Neutrophil (primary cell): ENCODE data around the gene MED9.

Source experiments
- H3K27ac ChIP-seq: fragments of 200-600 bp; sonication (generic); 2 replicates; pipeline ENCODE4 v1.5.1; 2016; ENCODE audit warnings: mild to moderate bottlenecking, moderate library complexity
- H3K27me3 ChIP-seq: fragments of 200-600 bp; sonication (generic); 2 replicates; pipeline ENCODE4 v1.6.0; 2016; ENCODE audit warnings: mild to moderate bottlenecking
- H3K36me3 ChIP-seq: fragments of 200-600 bp; sonication (generic); 2 replicates; pipeline ENCODE4 v1.5.1; 2017
- H3K4me1 ChIP-seq, 2 experiments: fragments of 200-600 bp in 1 of 2; sonication (generic) in 1 of 2; 1 replicate in 1 of 2; 2 replicates in 1 of 2; pipeline versions ENCODE4 v1.5.1 to v1.6.1; 2013 to 2016; ENCODE audit warnings: low read depth in 1 of 2, low read length in 1 of 2, mild to moderate bottlenecking in 1 of 2, moderate library complexity in 1 of 2; ENCODE audit not compliant: control insufficient read depth in 1 of 2, insufficient read depth in 1 of 2
- H3K4me3 ChIP-seq, 2 experiments: fragments of 200-600 bp in 1 of 2; sonication (generic) in 1 of 2; 1 replicate in 1 of 2; 2 replicates in 1 of 2; pipeline ENCODE4 v1.5.1; 2013 to 2016; ENCODE audit warnings: low read depth in 1 of 2, low read length in 1 of 2, mild to moderate bottlenecking in 1 of 2, moderate library complexity in 1 of 2
- H3K9me3 ChIP-seq: fragments of 200-600 bp; sonication (generic); 2 replicates; pipeline ENCODE4 v1.5.1; 2016
- TF ChIP-seq, protein P1 (sequence below): fragments of 200-600 bp; sonication (generic); IDR thresholded peaks from 2 replicates; pipeline ENCODE4 v1.5.1; 2016; ENCODE audit warnings: antibody characterized with exemption

Gene MED9

DNA sequence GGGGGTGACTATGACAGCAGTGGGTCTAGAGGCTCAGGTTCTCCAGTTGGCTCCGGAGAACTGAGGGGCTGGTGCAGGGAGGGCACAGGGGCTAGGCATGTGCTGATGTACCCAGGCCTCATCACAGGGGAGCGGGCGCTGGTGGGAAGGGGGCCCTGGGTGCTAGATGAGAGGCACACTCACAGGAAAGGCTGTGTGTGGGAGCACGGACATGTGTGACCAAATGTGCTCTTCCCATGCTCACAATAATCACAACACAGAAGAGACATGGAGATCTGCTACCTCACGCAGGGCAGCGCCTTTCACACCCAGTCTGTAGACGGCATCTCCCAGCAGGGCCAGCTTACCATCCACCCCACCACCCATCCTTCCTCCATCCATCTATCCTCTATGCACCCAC, 36.8 kb downstream of the MED9 start:
- Histone ChIP-seq H3K4me1 (no peaks in the 10 kb centered on the region), H3K27ac (no peak overlapping the region), H3K4me3 (no peak overlapping the region), H3K27me3 (no peaks in the 10 kb centered on the region), H3K9me3 (no peaks in the 10 kb centered on the region), H3K36me3 (no peaks in the 10 kb centered on the region)
- TF ChIP-seq, protein P1, sequence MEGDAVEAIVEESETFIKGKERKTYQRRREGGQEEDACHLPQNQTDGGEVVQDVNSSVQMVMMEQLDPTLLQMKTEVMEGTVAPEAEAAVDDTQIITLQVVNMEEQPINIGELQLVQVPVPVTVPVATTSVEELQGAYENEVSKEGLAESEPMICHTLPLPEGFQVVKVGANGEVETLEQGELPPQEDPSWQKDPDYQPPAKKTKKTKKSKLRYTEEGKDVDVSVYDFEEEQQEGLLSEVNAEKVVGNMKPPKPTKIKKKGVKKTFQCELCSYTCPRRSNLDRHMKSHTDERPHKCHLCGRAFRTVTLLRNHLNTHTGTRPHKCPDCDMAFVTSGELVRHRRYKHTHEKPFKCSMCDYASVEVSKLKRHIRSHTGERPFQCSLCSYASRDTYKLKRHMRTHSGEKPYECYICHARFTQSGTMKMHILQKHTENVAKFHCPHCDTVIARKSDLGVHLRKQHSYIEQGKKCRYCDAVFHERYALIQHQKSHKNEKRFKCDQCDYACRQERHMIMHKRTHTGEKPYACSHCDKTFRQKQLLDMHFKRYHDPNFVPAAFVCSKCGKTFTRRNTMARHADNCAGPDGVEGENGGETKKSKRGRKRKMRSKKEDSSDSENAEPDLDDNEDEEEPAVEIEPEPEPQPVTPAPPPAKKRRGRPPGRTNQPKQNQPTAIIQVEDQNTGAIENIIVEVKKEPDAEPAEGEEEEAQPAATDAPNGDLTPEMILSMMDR = no peak

GRCh38 chr17:17514361-17514992, 37.7 kb downstream of the MED9 start:
- TF ChIP-seq, protein P1 = no peak
- H3K27me3 ChIP-seq = no peaks in the 10 kb centered on the region
- no peaks in the 10 kb centered on the region for H3K4me1 ChIP-seq
- H3K4me3 ChIP-seq = no peak overlapping the region
- no peaks in the 10 kb centered on the region for H3K36me3 ChIP-seq
- no peaks in the 10 kb centered on the region for H3K9me3 ChIP-seq
- H3K27ac ChIP-seq = no peak overlapping the region

GRCh38 chr17:17514993-17515933, 38.5 kb downstream of the MED9 start:
- Histone ChIP-seq H3K36me3 (no peaks in the 10 kb centered on the region), H3K4me3 (no peak overlapping the region), H3K27me3 (no peaks in the 10 kb centered on the region), H3K27ac (no peak overlapping the region), H3K9me3 (no peaks in the 10 kb centered on the region), H3K4me1 (no peaks in the 10 kb centered on the region)
- TF ChIP-seq, protein P1 = no peak

DNA sequence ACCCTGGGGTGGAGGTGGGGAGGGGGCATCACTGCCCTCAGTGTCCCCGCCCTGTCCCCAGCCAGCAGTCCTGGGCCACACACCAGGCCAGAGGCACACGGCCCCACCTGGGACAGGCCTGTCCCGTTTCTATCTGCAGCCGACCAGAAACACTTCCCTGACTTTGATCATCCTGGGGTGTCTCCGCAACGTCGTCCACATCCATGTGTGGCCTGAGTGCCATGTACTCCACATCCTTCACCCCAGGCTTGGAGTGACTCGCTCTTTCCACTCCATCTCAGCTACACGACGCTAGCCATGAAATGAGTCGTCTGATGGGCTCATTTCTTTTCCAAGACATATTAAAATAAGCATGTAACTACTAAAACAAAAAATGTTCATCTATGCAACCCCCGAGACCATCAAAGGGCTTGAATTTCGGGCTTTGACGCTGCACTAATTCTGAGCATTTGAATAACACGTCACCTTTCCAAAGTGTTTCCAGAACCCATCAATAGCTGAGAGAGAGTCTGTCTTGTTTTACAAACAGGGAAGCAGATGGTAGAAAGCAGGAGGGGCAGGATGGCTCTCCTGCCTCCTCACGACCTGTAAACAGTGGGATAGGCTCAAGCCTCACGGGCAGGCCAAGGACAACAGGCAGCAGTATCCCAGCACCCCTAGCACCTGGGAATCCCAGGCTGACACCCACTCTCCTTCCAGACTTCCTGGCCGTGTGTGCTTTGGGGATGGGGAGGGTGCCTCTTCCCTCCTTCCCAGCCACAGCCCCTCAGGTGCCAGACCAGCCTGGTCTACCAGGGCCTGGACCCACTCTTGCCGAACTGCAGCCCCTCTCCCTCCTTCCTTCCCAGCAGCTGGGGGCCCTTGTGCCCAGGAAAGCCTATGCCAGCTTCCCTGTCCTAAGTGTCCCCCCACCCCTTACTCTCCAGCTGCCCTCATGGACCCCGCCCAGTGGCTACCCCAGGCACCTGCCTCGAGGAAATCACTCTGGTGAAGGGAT, 39.4 kb downstream of the MED9 start:
- TF ChIP-seq, protein P1 = no peak
- Histone ChIP-seq H3K4me1 (no peaks in the 10 kb centered on the region), H3K4me3 (no peak overlapping the region), H3K36me3 (no peaks in the 10 kb centered on the region), H3K9me3 (no peaks in the 10 kb centered on the region), H3K27me3 (no peaks in the 10 kb centered on the region), H3K27ac (no peak overlapping the region)
